Gastroesophageal sphincter (tissue), 3 donors: ENCODE data around the gene GPR26.

Experiments
- EP300 ChIP-seq: sonication (generic); formaldehyde crosslinking; IDR thresholded peaks from one replicate; pipeline ENCODE4 v1.6.1; 2017; ENCODE audit warnings: antibody characterized with exemption, mild to moderate bottlenecking
- POLR2A ChIP-seq, 2 donors: fragments of 450-650 bp; IDR thresholded peaks; one replicate each; pipeline ENCODE4 v1.6.1; 2017; ENCODE audit warnings: antibody characterized with exemption in 2 of 2, mild to moderate bottlenecking in 2 of 2, moderate library complexity in 1 of 2
- POLR2AphosphoS5 ChIP-seq: sonication (generic); formaldehyde crosslinking; IDR thresholded peaks from one replicate; pipeline ENCODE4 v1.6.1; 2017; ENCODE audit warnings: antibody characterized with exemption
- TF ChIP-seq, protein P1 (sequence below), 4 experiments: fragments of 200-600 bp in 2 of 4; fragments of 450-650 bp in 2 of 4; sonication (generic) in 1 of 4; IDR thresholded peaks; one replicate each; pipeline ENCODE4 v1.5.1; 2017 to 2019; ENCODE audit warnings: antibody characterized with exemption in 4 of 4, mild to moderate bottlenecking in 2 of 4, moderate library complexity in 2 of 4

DNA sequence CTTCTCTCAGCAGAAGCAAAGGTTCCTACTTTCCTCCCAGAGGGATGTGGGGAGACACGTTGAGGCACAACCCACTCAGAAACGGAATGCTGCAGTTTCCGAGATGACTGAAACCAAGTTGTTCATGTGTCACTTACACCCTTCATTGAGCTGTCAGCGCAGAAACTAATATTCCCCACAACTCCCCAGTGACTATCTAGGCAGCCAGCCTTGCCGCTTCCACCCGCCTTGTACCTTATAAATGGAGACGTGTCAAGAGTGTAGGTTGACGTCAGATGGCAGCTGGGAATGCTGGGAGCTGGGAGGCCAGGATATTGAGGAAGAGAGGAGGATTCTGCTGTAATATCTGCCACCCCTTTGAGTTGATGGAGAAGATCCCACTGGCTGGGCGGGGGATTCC lies 15.1 kb downstream of the GPR26 start:
- TF ChIP-seq POLR2AphosphoS5 (no peak), POLR2A (IDR thresholded peaks at IDR 0.05) (no peak), EP300 (no peak)
- TF ChIP-seq, protein P1, sequence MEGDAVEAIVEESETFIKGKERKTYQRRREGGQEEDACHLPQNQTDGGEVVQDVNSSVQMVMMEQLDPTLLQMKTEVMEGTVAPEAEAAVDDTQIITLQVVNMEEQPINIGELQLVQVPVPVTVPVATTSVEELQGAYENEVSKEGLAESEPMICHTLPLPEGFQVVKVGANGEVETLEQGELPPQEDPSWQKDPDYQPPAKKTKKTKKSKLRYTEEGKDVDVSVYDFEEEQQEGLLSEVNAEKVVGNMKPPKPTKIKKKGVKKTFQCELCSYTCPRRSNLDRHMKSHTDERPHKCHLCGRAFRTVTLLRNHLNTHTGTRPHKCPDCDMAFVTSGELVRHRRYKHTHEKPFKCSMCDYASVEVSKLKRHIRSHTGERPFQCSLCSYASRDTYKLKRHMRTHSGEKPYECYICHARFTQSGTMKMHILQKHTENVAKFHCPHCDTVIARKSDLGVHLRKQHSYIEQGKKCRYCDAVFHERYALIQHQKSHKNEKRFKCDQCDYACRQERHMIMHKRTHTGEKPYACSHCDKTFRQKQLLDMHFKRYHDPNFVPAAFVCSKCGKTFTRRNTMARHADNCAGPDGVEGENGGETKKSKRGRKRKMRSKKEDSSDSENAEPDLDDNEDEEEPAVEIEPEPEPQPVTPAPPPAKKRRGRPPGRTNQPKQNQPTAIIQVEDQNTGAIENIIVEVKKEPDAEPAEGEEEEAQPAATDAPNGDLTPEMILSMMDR (IDR thresholded peaks at IDR 0.05): no peak
